KMS-11 (cell line): Measurements from ENCODE around the gene ANO6.
A peak's percentile ranks its signal among the peaks of the same experiment; 100 is the strongest.

Experiments used
- H2AFZ ChIP-seq: fragments of 200-600 bp; sonication (generic); 2 replicates; pipeline ENCODE4 v1.6.1; 2016; ENCODE audit warnings: antibody characterized with exemption, mixed run types, low read depth
- H3K27ac ChIP-seq: fragments of 200-600 bp; sonication (generic); 2 replicates; pipeline ENCODE4 v1.6.1; 2016; ENCODE audit warnings: mild to moderate bottlenecking, mixed run types
- H3K27me3 ChIP-seq: fragments of 200-600 bp; sonication (generic); 2 replicates; pipeline ENCODE4 v1.6.1; 2017; ENCODE audit warnings: mild to moderate bottlenecking, low read depth, mixed run types, moderate library complexity; ENCODE audit not compliant: insufficient read depth
- H3K36me3 ChIP-seq: fragments of 200-600 bp; sonication (generic); 2 replicates; pipeline ENCODE4 v1.6.1; 2017; ENCODE audit warnings: mild to moderate bottlenecking, mixed run types; ENCODE audit not compliant: insufficient read depth
- H3K4me1 ChIP-seq: fragments of 200-600 bp; sonication (generic); 2 replicates; pipeline ENCODE4 v1.6.1; 2016; ENCODE audit warnings: mild to moderate bottlenecking, low read depth, mixed run types; ENCODE audit not compliant: poor library complexity, severe bottlenecking
- H3K4me2 ChIP-seq: fragments of 200-600 bp; sonication (generic); 2 replicates; pipeline ENCODE4 v1.7.0; 2016; ENCODE audit warnings: mild to moderate bottlenecking, mixed run types
- H3K4me3 ChIP-seq: fragments of 200-600 bp; sonication (generic); IDR thresholded peaks from 2 replicates; pipeline ENCODE4 v1.6.1; 2017; ENCODE audit warnings: low read depth, low read length, mixed read lengths; ENCODE audit not compliant: insufficient read depth
- H3K79me2 ChIP-seq: fragments of 200-600 bp; sonication (generic); 2 replicates; pipeline ENCODE4 v1.6.1; 2016; ENCODE audit warnings: low read depth, mixed run types; ENCODE audit not compliant: insufficient read depth
- H3K9ac ChIP-seq: fragments of 200-600 bp; sonication (generic); 2 replicates; pipeline ENCODE4 v1.6.1; 2016; ENCODE audit warnings: mild to moderate bottlenecking, mixed run types
- H4K20me1 ChIP-seq: fragments of 200-600 bp; sonication (generic); 2 replicates; pipeline ENCODE4 v1.6.1; 2016; ENCODE audit warnings: mild to moderate bottlenecking, mixed run types; ENCODE audit not compliant: insufficient read depth
- TF ChIP-seq, protein P1 (sequence below): fragments of 200-600 bp; sonication (generic); conservative IDR thresholded peaks from 2 replicates; pipeline ENCODE4 v1.6.1; 2017; ENCODE audit warnings: low read depth, mild to moderate bottlenecking, antibody characterized with exemption, low read length, moderate library complexity, mixed read lengths

The ANO6 gene

DNA sequence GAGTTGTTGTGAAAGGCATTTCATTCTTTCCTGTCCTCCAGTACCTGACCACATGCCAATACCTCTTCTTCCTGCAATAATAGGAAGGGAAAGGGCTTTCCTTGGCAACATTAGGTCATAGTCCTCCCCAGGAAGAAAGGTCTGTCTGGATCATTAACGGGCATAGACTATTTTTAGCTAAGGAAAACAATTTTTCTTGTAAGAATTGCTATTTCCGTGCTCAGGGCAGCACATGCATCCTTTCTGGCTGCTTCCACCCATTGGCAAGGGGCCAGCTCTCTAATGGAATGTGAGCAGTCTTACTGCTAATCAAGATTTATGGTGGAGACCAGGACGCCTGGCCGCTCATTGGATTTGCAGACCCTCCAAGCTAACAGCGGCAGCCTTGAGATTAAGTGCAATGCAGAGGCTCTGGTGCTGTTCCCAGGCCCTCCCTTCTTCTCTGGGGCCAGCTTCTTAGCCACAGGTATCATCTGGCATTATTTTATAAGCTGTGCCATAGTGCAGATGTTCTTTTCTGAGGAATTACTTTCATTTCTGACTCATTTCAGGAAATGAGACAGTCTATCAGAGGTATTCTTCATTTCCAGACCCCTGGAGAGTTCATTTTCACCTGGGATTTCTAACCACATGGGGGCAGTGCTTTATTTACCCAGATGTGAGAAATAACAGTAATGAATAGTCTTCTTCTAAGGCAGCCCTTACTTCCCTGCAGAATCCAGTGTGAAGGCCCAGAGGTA is 52.9 kb downstream of the ANO6 start:
- H3K4me3 ChIP-seq: no peak overlapping the region
- H3K9ac ChIP-seq: no peak overlapping the region
- no peaks in the 10 kb centered on the region for H3K27me3 ChIP-seq
- H3K4me2 ChIP-seq: no peak overlapping the region; the same call in 1 of the 2 replicates
- no peaks in the 10 kb centered on the region for H3K36me3 ChIP-seq
- H2AFZ ChIP-seq: no peak overlapping the region
- no peak overlapping the region for H3K27ac ChIP-seq
- H3K4me1 ChIP-seq: peaks cover 17% of the 10 kb centered on the region
- H3K79me2 ChIP-seq: no peaks in the 10 kb centered on the region
- H4K20me1 ChIP-seq: no peaks in the 10 kb centered on the region
- TF ChIP-seq, protein P1, sequence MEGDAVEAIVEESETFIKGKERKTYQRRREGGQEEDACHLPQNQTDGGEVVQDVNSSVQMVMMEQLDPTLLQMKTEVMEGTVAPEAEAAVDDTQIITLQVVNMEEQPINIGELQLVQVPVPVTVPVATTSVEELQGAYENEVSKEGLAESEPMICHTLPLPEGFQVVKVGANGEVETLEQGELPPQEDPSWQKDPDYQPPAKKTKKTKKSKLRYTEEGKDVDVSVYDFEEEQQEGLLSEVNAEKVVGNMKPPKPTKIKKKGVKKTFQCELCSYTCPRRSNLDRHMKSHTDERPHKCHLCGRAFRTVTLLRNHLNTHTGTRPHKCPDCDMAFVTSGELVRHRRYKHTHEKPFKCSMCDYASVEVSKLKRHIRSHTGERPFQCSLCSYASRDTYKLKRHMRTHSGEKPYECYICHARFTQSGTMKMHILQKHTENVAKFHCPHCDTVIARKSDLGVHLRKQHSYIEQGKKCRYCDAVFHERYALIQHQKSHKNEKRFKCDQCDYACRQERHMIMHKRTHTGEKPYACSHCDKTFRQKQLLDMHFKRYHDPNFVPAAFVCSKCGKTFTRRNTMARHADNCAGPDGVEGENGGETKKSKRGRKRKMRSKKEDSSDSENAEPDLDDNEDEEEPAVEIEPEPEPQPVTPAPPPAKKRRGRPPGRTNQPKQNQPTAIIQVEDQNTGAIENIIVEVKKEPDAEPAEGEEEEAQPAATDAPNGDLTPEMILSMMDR: peak; percentile 54

DNA sequence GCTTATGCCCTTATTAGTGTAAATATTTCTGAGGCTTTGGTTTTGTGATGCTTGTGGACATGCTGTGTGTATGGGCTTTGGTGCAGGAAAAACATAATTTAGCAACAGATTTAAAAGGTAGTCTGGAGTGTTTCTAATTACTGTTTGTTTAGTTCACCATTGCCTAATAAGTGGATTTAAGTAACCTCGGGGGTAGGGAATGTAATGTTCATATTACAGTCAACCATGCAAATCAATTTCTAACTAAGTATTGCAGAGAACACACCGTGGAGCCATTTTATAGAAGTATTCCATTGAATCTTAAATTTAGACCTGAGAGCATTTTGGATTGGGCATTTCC is 53.5 kb downstream of the ANO6 start:
- H3K9ac ChIP-seq: no peak overlapping the region
- no peak overlapping the region for H3K27ac ChIP-seq

DNA sequence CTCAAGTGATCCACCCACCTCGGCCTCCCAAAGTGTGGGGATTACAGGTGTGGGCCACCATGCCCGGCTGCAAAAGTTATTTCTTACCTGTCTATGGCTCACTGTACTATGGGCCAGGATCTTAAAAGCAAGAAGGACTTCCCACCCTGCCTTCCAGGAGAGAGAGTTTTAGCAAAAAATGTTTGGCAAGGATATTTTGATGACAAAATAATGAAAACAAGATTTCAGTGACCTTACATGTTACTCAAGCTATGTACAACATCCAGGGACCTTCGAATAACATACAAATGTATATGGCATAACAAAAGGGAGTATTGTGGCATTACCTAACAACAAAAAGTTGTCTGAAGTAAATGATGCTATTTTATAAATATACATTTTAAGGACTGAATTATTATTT is 55.1 kb downstream of the ANO6 start:
- TF ChIP-seq, protein P1: no peak
- Histone ChIP-seq H3K4me3 (no peak overlapping the region), H3K27ac (no peak overlapping the region), H2AFZ (no peak overlapping the region), H4K20me1 (no peaks in the 10 kb centered on the region), H3K27me3 (no peaks in the 10 kb centered on the region), H3K79me2 (no peaks in the 10 kb centered on the region; the same call in 1 of the 2 replicates), H3K9ac (no peak overlapping the region), H3K36me3 (no peaks in the 10 kb centered on the region), H3K4me1 (peaks cover 17% of the 10 kb centered on the region), H3K4me2 (no peak overlapping the region)

More for the DNA sequence above, 53.5 kb downstream of the ANO6 start:
- Histone ChIP-seq H3K36me3 (no peaks in the 10 kb centered on the region), H2AFZ (no peak overlapping the region), H3K4me3 (no peak overlapping the region), H4K20me1 (no peaks in the 10 kb centered on the region), H3K79me2 (no peaks in the 10 kb centered on the region), H3K4me1 (peaks cover 17% of the 10 kb centered on the region), H3K27me3 (no peaks in the 10 kb centered on the region), H3K4me2 (no peak overlapping the region; the same call in 1 of the 2 replicates)
- TF ChIP-seq, protein P1: 0 out of 2 replicates have a peak, but pooled peaks have one; percentile 1

DNA sequence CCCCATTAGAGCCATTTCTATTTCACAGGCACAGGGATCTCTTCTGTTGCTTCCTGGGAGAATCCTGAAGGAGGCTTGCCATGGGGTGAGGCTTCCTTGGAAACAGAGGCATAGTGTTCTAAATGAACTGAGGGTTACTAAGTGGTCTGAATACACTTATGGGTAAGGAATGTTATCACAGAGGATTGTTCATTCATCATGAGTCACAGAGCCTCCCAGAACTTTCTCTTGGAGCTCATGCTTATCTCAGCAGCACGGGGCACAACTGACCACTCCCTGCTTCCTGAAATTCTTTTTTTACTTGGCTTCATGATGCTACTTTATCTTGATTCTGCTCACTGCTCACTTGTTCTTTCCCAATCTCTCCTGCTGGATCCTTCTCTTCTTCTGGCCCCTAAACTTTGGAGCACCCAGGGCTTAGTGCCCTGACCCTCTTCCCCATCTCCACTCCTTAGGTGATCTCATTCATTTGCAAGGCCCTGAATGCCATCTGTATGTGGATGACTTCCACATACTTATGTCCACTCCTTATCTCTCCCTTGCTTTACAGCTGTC is 57.9 kb downstream of the ANO6 start:
- H3K36me3 ChIP-seq: no peaks in the 10 kb centered on the region
- no peak overlapping the region for H3K9ac ChIP-seq
- H3K27ac ChIP-seq: no peak overlapping the region
- H4K20me1 ChIP-seq: no peaks in the 10 kb centered on the region
- no peak overlapping the region for H3K4me2 ChIP-seq
- H3K79me2 ChIP-seq: no peaks in the 10 kb centered on the region; the same call in 1 of the 2 replicates
- H3K4me3 ChIP-seq: no peak overlapping the region
- TF ChIP-seq, protein P1: no peak
- H3K4me1 ChIP-seq: peaks cover 8% of the 10 kb centered on the region
- H2AFZ ChIP-seq: no peak overlapping the region
- no peaks in the 10 kb centered on the region for H3K27me3 ChIP-seq
